Measurements from ENCODE around the gene DNAJB11.

DNA sequence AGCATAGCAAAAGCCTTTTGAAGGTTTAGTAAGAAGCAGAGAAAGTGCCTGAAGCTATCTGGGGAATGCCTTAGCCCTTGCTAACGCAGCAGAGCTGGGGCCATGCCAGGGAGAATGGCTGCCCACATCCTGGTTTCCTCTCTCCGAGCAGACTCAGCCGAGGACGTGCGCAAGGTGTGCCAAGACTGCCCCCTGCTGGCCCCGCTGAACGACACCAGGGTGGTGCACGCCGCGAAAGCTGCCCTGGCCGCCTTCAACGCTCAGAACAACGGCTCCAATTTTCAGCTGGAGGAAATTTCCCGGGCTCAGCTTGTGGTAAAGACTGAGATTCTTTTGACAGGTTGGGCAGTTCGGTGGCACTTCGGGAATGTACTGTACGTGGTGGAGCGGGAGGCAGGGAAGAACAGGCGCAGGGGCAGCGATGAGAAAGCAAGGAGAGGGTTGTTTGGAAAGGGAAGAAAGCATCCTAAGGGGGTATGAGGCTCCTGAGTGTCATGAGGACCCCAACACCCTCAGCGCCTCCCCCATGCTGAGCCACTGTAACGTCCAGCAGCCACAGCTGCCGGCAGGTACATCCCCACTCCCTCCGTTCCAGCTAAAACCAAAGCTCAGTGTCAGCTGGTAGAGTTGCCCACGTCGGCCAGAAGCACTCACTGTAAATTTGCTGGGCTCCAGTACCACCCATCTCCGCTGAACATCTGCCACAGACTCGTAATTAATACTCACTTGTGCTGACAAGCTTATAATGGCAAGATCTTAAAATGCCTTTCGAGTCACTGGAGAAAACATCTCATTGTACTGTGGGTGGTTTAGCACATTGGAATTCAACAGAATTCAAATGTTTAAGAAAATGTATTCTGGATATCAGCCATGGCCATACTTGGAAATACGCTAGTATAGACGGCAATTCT, 46.8 kb downstream of the DNAJB11 start:
- TF ChIP-seq, protein P1, sequence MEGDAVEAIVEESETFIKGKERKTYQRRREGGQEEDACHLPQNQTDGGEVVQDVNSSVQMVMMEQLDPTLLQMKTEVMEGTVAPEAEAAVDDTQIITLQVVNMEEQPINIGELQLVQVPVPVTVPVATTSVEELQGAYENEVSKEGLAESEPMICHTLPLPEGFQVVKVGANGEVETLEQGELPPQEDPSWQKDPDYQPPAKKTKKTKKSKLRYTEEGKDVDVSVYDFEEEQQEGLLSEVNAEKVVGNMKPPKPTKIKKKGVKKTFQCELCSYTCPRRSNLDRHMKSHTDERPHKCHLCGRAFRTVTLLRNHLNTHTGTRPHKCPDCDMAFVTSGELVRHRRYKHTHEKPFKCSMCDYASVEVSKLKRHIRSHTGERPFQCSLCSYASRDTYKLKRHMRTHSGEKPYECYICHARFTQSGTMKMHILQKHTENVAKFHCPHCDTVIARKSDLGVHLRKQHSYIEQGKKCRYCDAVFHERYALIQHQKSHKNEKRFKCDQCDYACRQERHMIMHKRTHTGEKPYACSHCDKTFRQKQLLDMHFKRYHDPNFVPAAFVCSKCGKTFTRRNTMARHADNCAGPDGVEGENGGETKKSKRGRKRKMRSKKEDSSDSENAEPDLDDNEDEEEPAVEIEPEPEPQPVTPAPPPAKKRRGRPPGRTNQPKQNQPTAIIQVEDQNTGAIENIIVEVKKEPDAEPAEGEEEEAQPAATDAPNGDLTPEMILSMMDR (IDR thresholded peaks at IDR 0.05; ENCODE audit: borderline replicate concordance, extremely low read depth, low read length, poor library complexity, severe bottlenecking), result peak; percentile 97
- peak; percentile 48 for TF ChIP-seq EZH2 (IDR thresholded peaks at IDR 0.05; ENCODE audit: borderline replicate concordance, low read depth, low read length, severe bottlenecking)
